Stimulated activated CD8-positive, alpha-beta memory T cell treated with anti-CD3 and anti-CD28 coated beads, Interleukin-15, amount 100 ng/mL, for 4 hours (primary cell): ENCODE results near the gene NMNAT1.
"Not testable (repeated sequence)": the region's sequence is repeated elsewhere in the genome, so short reads cannot be mapped to it uniquely, and the experiment has no call there.

Experiments used
- DNase-seq, 2 donors: peaks; one replicate each; pipeline ENCODE4 v3.0.0-alpha.2; 2020; ENCODE audit warnings: low read depth in 2 of 2

Gene NMNAT1

DNA sequence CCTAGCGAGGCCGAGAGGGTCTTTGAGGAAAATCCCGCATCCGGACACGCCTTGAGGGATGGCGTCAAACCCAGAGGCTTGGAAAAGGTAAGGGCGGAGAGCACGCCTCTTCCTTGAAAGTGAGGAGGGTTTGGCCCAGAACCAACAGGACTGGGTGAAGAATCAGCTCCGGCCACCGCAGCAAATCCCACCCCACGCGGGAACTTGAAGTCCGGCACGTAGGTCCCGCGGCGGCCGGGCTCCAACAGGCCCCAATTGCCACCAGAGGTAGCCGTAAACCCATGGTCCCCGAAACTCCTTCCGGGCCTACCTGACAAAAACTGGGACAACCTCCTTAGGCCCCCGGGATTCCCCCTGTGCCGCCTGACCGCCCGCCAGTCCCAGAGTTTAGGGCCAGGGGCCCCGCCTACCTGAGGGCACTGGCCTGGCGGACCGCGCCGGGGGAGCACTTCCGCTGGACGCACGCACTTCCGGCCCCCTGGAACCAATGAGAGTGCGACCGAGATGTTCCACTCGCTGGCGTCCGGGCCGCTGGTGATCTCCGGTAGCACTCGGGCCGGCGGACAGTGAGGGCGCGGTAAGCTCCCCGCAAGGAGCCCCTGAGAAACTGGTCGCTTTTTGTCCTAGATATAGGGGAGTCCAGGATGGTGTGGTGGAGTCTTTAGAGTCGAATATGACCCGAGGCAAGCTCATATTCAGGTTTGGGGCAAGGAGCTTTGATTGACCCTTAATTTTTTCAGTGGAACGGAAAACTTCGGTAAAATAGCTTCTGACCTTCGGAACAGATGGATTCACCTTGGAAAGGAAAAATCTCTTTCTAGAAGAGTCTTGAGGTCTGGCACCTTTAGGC lies at the start of gene NMNAT1, which contains the start of gene LZIC:
Gene NMNAT1 (plus strand): TSS at position 537 of the 850 bp plus-strand sequence. CDS start 28,599 bp downstream, outside the sequence.
Gene LZIC (minus strand): TSS at position 453 of the 850 bp plus-strand sequence. CDS start 6,772 bp downstream, outside the sequence.
- DNase-seq, result peak; percentile 77

DNA sequence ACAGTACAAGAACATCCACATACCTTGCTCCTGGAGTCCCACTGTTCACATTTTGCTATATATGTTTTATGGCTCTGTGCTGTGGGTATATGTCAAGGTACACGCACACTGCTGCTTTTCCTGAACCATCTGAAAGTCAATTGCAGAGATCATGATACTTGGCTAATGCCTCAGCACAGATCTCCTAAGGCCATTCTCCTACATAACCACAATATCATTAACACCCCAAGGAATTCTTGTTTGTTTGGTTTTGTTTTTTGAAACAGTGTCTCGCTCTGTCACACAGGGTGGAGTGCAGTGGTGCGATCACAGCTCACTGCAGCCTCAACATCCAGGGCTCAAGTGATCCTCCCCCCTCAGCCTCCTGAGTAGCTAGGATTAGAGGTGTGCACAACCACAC lies 49.2 kb upstream of the NMNAT1 start:
- DNase-seq, result no peak

DNA sequence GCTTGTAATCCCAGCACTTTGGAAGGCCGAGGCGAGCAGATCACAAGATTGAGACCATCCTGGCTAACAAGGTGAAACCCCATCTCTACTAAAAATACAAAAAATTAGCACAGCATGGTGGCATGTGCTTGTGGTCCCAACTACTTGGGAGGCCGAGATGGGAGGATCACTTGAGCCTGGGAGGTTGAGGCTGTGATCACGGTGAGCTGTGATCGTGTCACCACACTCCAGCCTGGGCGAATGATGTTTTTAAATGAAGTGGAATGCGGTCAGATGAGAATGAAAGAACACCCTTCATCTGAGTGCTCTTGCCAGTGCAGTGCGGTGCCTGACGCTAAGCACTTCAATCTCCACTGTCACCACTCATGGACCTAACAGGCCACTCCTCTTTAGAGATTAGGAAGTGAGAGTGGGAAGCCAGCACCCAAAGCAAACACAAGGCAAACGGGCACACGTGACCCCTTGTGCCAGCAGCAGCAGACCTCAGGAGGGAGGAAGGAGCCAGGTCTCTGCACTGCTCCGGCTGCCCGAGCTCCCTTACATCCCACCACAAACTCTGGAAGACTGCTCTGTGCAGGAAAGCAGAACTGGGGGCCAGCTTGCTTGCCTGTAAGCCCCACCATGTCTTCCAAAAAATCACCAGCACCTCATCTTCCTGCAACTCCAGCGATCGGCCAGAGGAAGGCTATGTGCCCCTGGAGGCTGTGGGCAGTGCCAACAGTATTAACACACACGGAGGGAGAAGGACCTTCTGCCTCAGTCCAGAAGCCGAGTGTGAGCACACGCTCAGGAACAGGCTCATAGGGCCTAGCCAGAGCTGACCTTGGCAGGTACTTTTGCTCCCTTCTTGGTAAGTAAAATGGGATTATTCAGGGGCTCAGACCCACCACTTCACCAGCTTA lies 42.9 kb upstream of the NMNAT1 start:
- no peak for DNase-seq

DNA sequence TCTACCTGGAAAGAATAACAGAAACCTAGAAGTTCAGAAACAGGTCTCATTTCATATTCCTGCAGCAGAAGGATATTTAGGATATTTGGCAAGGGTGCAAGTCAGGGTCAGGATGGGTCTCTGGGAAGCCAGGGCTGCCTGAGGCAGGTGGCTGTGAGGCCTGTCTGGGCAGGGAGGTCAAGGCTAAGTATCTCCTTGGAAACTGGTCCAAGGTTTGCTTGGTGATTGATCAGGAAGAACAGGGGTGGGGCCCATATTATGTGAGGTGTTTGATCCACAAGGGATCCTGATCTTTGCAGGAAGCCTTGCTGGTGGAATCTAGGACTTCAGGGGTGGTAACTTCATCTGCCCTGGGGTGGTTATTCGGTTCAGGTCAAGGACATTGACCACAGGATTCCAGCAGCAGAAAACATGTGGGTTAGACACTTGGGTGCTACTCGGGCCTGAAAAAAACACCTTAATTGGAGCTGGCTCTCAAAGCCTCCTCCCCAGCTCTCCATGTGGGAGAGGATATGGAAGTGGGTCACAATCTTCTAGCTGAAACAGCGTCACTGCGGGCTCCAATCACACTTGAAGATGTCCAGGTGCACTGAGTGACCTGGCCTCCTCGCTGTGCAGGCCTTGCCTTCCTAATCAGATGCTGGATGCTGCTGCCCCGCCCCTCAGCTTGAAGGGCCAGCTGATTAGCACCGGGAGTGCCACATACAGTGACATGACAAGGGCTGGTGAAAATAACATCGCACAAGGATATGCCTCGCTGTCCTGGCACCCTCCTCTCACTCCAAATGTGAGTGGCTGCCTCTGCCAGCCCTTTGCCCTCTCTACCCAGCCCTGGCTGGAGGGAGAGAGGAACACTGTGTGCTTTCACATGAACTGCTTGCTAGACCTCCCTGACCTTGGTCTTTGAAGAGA lies 41.9 kb upstream of the NMNAT1 start:
- no peak for DNase-seq

DNA sequence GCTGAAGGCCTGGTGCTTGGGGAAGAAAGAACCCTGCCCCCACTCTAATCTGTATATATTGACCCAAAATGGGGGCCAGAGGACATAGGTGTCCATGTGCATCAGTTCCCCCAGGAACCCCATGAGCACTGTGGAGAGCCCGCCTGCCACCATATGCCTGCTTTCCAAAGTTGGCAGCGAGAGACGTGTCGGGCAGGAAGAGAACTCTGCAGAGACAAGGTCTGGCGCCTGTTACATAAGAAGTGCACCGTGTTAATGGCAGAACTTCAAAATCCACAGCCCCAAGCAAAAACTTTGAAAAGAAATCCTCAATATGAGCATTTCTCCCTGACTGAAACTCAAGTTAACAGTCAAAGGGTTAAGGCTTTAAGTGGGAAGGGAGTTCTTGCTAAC lies 41.2 kb upstream of the NMNAT1 start:
- DNase-seq, result no peak

DNA sequence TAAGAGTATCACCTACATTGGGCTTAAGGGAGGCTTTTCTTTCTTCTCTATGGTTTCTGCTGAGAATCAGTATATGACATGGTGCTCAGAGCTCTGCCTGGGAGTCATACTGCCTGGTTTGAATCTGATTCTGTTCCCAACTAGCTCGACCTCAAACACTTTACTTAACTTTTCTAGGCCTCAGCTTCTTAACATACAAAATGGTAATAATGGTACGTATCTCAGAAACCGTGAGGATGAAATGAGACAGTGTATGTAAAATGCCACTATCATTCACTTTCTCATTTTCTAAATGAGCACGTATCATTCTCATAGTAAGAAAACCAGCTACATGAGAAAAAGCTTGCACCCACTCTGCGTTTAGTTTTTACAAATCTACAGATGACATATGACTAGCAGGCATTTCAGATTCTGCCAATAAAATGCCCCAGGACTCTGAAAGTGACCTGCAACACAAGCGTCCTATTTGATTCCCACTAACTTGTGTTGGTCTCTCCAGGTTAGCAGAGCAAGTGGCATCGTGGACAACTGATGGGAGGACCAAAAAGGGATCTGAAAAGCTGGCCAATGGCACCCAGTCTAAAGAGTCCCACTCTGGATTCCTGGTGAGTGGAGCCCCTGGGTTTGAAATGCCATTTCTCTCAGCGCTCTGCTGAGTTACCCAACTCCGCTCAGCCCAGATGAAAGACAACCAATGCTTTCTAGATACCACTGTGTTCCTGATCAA lies 39.3 kb upstream of the NMNAT1 start:
- no peak for DNase-seq

DNA sequence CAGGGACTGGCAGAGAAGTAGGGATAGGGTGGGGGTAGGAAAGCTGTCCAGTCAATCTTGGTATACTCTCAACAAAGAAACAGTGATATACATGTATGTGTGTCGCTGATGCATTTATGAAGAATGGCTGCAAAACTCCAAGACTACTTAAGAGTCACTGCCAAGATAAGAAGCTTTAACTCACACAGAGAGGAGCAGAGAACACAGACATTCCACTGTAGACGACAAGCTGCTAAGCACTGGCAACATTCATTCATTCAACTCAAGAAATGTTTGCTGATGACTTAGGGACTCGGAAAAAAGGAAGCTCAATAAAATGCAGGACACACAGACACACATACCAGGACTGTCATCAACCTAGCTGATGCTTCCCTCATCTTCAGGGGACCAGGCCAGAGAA lies 38.7 kb upstream of the NMNAT1 start:
- no peak for DNase-seq

DNA sequence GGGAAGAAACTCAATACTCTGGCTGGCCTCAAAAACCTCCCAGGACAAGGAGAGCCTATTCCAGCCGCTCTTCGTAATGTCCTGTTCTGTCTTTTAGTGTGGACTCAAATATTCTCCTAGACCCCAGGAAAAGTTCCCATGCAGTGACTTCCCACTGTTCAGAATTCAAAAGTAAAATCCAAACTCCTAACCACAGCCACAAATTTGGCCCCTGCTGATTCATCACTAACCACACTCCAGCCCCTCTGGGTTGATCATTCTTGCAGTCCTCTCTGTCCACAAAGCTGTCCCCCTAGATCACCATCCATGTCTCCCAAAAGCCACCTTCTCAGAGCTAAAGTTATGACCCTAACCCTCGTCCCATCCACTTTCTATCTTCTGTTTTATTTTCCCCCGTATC lies 38.3 kb upstream of the NMNAT1 start:
- DNase-seq, result no peak

DNA sequence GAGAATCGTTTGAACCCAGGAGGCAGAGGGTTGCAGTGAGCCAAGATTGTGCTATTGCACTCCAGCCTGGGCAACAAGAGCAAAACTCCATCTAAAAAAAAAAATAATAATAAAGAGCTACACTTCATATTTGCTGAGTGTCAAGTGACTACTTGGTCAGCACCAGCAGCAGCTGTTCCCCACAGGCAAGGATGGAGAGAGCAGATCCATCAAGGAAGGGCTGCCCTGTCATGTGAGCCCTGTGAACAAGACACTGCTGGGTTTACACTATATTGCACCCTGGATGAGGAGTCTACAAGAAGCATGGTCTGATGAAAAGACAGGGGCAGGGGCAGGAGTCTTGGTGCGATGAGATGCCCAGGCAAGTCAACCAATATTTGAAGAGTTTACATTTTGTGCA lies 36.8 kb upstream of the NMNAT1 start:
- DNase-seq, result no peak

DNA sequence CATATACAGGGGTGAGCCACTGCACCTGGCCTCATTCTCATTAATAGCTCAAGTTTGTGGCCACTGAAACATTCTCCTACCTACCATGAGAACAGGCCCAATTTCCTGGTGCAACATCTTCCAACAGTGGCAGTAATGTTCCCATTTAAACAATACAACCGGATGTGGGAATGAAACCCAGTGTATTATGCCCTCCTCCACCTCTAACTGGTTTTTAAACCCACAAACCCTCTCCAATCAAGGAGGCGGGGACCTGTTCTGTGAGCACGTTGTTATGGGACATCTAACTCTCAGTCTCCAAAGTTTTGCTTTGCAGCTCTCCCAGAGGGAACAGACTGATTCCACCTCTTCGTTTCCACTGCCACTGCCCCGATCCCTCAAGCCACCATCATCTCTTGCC lies 35.8 kb upstream of the NMNAT1 start:
- no peak for DNase-seq

DNA sequence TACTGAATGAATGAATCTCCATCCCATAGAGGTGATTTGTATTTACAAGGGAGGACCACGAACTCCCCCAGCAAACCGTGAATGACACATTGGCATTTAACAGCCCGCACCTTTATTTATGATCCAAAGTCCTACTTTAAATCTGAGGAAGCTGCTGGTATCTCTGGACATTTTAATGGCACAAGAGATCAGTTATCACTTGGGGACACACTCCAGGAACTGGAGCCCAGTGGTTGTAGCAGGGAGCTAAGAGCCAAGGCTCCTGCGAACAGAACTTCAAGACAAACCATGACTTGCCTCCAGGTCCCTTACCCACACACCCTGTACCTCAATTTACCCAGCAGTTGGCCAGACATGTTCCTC lies 34.4 kb upstream of the NMNAT1 start:
- no peak for DNase-seq

DNA sequence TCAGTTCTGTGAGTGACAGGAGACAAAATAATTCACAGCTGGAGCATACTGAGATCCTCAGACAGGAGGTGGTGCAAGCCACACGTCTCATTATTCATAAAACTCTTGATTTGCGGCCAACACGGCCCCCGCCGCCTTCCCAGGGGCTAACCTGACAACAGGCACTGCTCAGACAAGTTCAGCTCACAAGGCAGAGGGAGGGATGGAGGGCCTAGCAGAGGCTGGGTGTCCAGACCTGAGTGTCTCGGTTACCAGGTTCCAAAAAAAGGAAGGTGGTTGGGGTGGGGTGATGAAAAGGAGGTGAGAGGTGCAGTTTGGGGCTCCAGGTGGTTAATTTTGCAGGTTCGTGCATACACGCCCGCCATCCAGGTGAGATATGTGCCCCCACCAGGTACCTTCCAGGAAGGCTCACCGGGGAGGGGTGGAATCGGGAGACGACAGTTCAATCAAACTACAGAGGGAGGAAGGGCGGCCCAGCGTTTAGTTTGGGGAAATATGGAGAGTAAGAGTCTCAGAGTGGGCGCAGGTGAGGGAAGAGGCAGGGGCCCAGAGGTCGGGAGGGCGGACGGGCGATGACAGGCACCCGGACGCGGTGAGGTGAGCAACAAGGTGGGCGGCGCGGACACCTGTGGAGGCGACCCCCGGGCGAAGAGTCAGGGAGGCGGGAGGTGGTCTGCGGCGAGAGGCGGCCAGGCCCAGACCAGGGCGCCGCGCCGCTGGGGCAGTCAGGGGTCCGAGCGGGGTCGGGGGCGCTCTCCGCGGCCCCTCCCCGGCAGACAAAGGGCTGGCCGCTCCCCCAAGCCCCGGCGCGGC lies 33.8 kb upstream of the NMNAT1 start:
- peak in 1 of 2 donors; percentile 9 for DNase-seq

DNA sequence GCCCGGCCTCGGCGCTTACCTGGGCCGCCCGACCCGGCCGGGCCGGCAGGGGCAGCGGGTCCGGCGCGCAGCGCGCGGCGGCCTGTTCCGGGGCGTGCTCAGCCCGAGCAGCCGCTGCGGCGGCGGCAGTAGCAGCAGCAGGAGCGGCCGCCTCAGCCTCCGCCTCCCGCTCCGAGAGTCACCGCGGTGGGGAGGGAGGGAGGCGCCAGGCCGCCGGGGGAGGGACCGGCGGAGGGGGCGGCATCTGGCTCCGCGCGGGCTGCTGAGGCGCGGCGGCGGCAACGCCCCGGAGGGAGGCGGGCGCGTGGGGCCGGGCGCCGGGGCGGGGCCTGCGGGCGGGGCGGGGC lies 33.2 kb upstream of the NMNAT1 start, which contains the start of gene CTNNBIP1:
Gene CTNNBIP1 (minus strand): TSS at position 194 of the 347 bp plus-strand sequence. CDS start 38,205 bp downstream, outside the sequence.
- DNase-seq, result no peak

DNA sequence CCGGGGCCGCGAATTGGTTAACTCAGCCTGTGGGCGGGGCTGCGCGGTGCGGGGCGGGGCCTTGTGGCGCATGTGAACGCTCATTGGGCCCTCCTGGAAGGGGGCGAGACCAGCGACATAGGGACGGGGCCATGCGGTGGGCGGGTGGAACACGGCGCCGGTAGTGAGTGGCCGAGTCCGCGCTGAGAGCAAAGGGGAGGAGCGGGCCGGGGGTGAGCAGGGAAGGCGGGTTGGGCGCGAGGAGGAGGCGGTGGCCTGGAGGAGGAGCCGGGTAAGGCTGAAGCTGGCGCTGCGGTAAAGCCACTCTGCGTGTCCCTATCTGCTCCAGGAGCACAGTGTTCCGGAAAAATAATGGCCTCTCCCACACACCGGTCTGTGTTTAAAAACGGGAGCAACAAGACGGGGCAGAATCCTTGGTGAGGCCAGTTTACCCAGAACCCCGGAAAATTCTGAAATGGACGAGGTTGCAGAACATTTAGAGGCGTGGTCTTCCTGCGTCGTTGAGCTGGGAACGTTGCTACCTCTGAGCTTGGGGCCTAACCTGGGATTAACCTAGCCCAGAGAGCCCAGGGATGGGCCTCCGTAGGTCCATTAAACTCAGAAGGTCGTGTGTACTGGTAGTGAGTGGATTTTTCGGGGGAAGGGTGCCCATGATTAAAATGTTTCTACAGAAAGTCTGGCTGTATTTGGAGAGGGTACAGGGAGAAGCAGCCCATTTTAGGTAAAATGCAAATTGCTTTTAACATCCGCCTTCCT lies 32.7 kb upstream of the NMNAT1 start:
- peak; percentile 100 for DNase-seq

DNA sequence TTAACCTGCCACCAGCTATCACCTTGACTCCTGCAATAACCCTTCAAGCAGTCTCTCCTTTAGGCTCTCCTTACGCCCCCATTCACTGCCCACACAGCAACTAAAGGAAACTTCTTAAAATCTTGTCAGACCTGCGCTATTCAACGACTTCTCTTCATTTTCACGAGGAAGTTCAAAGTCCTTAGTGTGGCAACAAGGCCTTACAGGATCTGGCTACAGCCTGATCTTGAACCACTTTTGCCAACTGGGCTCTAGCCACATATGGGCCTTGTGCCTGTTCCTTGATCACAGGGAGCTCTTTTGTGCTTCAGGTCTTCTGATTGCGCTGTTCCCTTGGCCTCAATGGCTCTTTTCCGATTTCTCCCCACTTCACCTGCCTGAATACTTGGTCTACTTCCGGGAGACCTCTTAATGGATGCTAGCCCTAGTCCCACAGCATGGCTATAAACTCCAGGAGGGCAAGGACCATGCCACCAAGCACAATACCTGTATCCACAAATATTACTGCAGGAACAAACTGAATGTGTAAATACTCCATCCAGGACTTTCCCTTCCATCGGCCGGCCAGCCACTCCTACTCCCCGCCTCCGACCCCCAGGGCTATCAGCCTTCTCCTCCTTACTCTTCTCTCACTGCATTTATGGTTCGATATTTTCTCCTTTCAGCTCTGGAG lies 30.9 kb upstream of the NMNAT1 start:
- no peak for DNase-seq

DNA sequence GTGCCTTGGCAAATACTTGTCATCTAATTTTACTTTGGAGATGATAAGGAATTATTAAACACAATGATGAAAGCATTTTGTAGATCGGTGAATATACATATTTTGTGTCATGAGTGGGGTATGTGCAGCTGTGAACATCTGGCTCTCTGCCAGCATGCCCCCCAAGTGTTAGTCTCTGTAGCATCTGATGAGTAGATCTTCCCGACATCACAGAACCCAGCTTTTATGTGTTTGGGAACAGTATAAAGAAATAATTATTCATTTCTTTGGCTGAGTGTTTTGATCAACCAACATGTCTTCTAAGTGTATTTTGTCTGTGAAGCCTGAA lies 28.7 kb upstream of the NMNAT1 start:
- DNase-seq, result no peak

DNA sequence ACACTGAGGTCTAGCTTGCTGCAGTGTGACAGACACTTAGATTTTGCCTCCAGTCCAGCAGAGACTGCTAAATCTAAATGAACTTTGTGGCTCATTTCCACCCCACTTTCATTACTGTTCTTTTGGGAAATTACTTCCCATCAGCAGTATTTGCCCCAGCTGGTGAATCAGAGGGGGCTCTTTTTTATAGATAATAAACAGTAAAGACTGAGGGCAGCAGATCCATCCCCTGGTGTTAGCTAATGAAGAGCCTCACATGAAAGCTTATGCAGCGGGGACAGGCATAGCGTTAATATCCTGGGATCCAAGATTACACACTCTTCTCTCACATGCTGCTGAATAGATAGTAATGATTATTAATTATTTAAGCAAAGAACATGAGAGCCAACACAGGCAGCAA lies 26.8 kb upstream of the NMNAT1 start:
- no peak for DNase-seq

DNA sequence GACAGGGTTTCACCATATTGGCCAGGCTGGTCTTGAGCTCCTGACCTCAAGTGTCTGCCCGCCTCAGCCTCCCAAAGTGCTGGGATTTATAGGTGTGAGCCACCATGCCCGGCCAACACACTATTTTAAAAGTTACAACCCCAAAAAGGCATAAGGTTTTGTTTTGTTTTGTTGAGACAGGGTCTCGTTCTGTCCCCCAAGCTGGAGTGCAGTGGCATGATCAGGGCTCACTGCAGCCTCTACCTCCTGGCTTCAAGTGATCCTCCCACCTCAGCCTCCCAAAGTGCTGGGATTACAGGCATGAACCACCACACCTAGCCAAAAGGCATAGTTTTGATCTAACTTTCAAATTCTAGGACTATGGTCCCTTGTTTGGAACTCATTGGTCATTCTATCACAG lies 25.8 kb upstream of the NMNAT1 start:
- not testable (repeated sequence) for DNase-seq

DNA sequence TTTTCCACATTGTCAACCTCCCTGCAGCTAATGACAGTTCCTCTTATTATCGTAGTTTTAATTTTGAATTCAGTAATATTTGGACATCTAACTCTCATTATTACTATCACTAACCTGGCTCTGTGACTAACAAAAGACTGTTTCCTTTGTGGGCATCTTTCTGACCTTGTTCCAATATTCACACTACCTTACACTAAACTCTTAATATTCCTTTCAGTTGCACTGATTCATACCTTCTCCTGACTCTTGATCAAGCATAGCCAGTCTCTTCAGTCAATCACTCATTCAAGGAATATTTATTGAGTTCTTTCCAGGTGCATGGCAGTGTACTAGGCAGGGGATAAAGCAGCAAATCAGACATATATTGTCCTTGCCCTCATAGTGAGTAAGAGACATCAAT lies 25.4 kb upstream of the NMNAT1 start:
- no peak for DNase-seq
